GM18505 (cell line): Measurements from ENCODE around the gene S1PR4.

Experiments
- ATAC-seq: cut with Tn5 transposase; IDR thresholded peaks from one replicate; pipeline ENCODE4 v1.9.1; 2021; ENCODE audit not compliant: unreplicated experiment
- POLR2A ChIP-seq: IDR thresholded peaks from 4 replicates; pipeline ENCODE4 v1.6.1; 2011; ENCODE audit warnings: borderline replicate concordance; ENCODE audit not compliant: insufficient read depth, insufficient read length; ENCODE audit errors: extremely low read depth

The S1PR4 gene, protein sequence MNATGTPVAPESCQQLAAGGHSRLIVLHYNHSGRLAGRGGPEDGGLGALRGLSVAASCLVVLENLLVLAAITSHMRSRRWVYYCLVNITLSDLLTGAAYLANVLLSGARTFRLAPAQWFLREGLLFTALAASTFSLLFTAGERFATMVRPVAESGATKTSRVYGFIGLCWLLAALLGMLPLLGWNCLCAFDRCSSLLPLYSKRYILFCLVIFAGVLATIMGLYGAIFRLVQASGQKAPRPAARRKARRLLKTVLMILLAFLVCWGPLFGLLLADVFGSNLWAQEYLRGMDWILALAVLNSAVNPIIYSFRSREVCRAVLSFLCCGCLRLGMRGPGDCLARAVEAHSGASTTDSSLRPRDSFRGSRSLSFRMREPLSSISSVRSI

DNA sequence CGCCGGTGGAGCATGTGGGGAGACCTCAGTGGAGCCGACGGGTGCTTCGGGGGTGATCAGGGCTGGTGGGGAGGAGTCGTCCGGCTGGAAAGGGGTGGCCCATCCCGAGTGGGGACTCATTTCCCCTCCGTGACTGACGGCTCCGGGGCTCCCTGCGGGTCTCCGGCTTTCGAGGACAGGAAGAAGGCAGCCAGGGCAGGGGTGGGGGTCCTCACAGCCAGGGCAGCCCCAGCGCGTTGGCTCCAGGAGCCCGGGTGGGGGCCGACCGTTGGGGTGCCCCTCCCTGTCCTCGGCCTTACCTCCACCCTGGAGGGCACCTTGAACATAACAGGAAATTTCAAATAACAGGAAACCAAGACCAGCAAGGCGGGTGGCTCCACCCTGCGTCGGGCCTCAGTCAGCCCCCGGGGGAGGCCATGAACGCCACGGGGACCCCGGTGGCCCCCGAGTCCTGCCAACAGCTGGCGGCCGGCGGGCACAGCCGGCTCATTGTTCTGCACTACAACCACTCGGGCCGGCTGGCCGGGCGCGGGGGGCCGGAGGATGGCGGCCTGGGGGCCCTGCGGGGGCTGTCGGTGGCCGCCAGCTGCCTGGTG, at the start of gene S1PR4:
Gene S1PR4 (plus strand): TSS at position 393 of the 596 bp plus-strand sequence. CDS start 24 bp downstream, at position 417.
- TF ChIP-seq POLR2A, result peak; percentile 86
- ATAC-seq, result no peak

DNA sequence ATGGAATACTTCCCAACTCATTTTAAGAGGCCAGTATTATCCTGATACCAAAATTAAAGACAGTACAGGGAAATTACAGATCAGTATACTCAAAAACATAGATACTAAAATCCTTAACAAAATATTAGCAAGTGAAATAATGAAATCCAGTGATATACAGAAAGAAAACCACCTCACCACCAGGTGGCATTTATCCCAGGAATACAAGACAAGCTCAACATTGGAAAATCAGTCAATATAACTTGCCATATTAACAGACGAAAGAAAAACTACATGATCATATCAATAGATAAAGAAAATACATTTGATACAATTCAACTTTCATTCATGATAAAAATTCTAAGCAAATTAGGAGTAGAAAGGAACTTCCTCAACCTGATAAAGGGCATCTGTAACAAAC, 49.5 kb upstream of the S1PR4 start:
- no peak for TF ChIP-seq POLR2A
- no peak for ATAC-seq

DNA sequence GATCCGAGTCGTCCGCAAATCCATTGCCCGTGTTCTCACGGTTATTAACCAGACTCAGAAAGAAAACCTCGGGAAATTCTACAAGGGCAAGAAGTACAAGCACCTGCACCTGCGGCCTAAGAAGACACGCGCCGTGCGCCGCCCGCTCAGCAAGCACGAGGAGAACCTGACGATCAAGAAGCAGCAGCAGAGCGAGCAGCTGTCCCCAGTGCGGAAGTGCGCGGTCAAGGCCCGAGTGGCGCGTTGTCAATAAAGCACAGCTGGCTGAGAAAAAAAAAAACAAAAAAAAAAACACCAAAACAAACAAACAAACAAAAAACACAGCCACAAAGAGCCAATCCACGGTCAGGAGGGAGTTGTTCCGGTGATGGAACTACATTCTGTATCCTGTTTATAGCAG, 47.4 kb upstream of the S1PR4 start:
- TF ChIP-seq POLR2A, result no peak
- ATAC-seq, result no peak

DNA sequence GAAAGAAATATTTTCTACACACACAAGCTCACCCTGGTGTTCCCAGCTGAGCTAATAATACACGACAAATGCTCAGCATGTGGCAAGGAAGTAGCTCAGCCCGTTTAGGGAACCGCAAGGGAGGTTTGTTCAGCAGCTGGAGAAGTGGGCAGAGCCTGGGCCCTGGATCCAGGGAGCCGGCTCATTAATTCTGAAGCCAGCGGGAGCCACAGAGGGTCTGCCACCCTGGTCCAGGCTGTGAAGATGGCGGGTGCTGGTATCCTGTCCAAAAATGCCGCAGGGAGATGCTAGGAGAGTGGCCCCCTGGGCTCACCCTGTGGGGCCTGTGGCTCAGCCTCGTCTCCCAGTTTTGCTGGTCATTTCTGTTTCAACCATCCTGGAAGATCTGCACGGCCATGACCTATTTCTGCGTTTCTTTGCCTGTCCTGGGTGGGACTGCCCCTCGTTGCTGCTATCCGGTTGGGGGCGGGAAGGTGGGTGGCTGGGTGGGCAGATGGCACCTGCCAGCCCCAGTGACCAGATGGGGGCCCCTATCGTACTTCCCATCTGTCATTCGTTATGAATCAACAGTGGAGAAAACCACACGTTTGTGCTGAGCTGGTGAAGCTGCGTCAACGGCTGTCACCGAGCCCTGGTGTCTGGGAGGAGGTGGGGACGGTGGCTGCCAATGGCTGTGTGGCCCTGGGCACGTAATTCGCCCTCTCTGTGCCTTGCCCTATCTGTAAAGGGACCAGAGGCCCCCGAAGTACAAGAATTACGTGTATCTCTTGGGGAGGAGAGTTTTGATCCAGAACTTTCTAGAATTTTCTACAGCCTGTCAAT, 45.4 kb upstream of the S1PR4 start:
- ATAC-seq, result no peak
- peak; percentile 39 for TF ChIP-seq POLR2A

DNA sequence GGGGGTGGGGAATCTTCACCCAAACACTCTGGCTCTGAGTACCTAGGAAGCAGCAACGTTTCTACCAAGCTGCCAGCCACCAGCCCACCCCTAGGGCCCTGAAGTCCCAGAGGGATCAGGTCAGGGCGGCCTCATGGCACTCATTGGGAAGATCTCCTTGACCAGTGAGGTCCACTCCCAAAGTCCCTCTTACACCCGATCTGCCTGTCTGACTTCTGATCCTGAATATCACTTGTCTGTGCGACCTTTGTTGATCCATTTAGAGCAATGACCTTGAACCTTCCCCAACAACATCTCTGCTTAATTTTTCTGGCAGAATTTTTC, 44.8 kb upstream of the S1PR4 start:
- no peak for TF ChIP-seq POLR2A
- ATAC-seq, result no peak

DNA sequence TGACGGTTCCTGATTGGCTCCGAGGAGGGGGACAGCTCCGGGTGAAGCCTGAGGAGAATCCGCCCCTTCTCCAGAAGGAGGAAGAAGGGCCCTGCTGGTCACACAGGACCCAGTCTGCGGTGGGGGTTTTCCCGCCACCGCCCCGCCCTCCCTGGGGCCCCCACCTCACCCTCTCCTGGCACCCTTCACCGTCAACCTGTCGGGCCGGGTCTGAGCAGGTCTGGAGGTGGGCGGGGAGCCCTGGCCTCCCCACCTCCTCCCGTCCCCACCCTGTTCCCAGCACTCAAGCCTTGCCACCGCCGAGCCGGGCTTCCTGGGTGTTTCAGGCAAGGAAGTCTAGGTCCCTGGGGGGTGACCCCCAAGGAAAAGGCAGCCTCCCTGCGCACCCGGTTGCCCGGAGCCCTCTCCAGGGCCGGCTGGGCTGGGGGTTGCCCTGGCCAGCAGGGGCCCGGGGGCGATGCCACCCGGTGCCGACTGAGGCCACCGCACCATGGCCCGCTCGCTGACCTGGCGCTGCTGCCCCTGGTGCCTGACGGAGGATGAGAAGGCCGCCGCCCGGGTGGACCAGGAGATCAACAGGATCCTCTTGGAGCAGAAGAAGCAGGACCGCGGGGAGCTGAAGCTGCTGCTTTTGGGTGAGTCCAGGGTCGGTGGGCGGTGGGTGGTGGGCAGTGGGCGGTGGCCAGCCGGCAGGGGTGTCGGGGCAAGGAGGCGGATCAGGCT, 42.4 kb upstream of the S1PR4 start, which contains the start of gene GNA15:
Gene GNA15 (plus strand): TSS at position 73 of the 723 bp plus-strand sequence. CDS start 418 bp downstream, at position 491.
- no peak for TF ChIP-seq POLR2A
- ATAC-seq, result no peak

DNA sequence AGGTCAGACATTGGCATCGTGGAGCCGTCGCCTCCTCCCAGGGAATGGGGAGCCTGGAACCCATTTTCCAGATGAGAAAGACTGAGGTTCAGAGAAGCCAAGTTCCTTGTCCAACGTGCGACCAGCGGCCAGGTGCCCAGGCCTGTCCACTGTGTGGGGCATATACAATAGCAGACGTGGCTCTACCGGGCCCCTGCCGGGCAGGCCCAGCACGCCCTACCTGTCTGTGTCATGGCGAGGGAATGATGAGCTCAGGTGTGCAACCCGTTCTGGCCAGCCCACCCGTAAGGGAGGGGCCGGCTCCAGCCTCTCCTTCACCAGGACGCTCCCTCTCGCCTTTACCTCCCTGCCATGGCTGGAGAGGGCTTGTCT, 41.9 kb upstream of the S1PR4 start:
- no peak for TF ChIP-seq POLR2A
- ATAC-seq, result no peak

DNA sequence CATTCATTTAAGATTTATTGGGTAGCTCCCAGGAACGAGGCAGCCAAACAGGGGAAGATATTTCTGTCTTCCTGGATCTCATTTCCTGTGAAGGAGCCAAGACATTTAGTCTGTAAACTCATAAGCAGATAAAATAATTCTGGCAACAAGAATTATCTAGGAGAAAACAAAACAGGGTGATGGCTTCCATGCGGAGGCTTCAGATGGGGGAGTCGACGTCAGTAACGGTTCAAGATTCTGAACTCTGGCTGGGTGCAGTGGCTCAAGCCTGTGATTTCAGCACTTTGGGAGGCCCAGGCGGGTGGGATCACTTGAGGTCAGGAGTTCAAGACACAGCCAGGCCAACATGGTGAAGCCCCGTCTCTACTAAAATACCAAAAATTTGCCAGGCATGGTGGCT, 41.5 kb upstream of the S1PR4 start:
- no peak for TF ChIP-seq POLR2A
- no peak for ATAC-seq

DNA sequence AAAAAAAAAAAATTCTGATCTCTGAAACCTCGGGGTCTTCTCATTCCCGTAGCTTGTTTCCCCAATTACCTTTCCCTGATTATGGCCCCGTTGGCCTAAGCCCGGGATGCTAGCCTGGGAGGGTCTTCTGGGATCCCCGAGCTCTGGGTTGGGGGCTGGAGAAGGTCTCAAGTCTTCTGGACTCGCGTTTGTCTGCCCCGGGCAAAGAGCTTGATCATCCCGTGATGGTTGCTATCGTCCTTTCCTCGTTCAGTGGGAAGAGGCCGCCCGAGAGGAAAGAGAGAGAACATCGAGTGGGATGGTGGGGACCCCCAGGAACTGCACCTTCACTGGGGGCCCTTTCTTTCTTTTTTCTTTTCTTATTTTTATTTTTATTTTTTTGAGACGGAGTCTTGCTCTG, 40.3 kb upstream of the S1PR4 start:
- no peak for ATAC-seq
- TF ChIP-seq POLR2A, result no peak

DNA sequence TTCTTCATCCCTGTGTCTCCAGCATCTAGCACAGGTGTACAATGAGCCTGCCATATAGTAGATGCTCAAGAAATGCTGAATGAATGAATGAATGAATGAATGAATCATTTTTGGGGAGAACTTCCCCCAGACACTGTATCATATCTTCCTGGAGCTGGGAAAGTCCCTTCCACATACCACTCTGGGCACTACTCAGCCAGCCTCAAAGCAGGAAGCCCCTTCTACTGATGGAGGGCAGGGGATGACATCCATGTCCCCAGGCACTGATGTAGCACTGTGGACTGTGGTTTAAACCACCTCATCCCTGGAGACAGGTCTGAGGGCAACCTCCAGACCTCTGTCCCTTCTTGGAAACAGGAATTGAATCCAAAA, 37.9 kb upstream of the S1PR4 start:
- TF ChIP-seq POLR2A, result no peak
- ATAC-seq, result no peak

DNA sequence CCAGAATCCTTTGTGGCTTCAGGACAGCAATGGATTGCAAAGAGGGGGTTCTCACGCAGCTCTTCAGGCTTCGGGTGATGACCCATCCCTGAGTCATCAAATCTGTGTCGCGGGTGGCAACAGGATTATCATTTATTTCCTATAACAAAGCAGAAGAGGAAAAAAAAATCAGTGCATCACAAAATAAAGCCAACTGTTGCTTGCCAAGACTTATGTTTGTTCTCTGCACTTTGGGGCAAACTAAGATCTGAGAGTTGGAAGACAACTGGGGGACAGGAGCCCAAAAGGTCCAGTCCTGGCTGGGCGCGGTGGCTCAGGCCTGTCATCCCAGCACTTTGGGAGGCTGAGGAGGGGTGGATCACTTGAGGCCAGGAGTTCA, 36.3 kb upstream of the S1PR4 start:
- ATAC-seq, result no peak
- TF ChIP-seq POLR2A, result no peak

DNA sequence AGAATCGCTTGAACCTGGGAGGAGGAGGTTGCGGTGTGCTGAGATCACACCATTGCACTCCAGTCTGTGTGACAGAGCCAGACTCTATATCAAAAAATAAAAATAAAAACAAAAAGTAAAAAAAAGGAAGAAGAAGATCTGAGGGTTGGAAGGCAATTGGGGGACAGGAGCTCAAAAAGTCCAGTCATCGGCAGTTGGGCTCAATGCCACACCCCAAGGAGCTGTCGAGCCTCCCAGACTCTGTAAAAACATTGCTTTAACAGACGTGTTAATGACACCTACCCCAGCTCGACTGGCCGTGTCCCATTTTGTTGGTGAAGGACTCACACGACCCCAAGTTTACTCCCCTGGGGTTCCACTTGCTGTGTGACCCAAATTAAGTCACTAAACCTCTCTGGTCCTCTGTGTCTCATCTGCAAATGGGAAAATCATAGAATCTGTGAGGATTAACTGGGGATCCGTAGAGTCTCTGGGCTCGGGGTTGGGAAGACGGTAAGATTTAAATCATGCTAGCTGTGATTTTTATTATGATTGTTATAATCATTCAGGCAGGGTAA, 35.7 kb upstream of the S1PR4 start:
- no peak for ATAC-seq
- TF ChIP-seq POLR2A, result no peak

DNA sequence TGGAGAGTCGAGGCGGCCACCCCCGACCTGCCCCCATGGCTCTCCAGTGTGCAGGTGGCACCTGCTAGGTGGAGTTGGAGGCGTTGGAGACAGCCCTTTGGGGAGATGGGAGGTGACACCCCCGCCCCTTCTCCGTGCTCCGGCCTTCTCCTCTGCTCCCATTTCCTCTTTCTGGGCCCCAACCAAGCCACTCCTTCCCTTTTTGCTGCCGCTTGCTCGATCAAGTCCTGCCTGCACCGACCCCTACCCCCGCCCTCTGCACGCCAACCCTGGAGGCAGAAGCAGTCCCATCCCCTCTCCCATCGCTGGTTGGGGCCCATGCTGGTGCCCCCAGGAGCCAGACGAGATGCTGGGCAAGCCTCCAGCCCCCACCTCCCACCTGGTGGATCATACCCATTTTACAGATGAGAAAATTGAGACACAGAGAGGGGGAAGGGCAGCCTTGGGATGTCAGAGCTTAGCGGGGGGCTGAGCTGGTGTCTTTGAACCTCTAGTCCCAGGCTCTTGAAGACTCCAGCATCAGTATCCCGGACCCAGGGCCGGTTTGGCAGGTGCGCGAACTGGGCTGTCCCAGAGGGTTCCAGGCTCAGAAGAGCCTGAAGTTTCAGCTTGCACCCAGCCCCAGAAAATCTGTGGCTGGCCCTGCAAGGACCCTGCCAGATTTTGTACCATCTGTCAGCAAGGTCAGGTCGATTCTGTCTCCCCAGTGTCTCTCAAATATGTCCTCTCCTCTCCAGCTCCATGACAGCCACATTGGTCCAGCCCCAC, 32.5 kb upstream of the S1PR4 start:
- ATAC-seq, result no peak

DNA sequence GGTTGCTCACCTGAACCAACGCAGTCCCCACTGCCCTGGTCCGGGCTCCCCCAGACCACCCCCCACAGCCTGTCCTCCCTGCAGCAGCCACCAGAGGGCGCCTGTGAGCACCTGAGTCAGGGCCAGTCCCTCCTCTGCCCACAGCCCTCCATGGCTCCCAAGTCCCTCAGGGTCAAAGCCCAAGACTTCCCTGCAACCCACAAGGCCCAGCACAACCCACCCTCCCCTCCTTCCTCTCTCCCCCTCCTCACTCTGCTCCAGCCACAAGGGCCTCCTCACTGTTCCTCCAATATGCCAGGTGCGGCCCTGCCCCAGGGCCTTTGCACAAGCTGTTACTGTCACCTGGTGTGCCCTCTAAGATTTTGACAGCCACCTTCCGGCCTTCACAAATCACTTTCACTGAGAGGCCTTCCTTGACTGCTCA, 31.9 kb upstream of the S1PR4 start:
- ATAC-seq, result no peak

More for the DNA sequence above, 32.5 kb upstream of the S1PR4 start:
- TF ChIP-seq POLR2A, result no peak

More for the DNA sequence above, 31.9 kb upstream of the S1PR4 start:
- no peak for TF ChIP-seq POLR2A
